NCI-H774 (cell line): ENCODE measurements around the gene GALNT12.

Source experiments
- DNase-seq: peaks from one replicate; lab custom pipeline; 2025; lab: John Stamatoyannopoulos, UW

GALNT12 gene

DNA sequence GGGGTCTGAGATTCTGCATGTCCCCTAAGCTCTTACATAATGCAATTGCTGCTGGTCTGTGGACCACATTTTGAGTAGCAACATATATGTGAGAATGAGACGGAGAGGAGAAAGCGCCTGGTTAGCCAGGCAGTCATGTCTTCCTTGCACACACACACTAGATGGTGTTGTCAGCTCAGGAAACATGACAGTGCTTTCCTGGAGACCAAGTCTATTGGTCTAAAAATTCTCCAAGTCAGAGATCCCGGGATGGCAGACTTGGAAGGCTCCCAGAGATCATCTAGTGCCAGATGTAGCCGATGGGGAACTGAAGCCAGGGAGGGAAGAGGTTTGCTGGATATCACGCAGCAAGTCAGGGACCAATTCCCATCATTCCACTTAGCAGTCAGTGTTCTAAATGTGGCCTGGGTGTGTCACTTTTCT lies 53.4 kb downstream of the GALNT12 start:
- no peak for DNase-seq

DNA sequence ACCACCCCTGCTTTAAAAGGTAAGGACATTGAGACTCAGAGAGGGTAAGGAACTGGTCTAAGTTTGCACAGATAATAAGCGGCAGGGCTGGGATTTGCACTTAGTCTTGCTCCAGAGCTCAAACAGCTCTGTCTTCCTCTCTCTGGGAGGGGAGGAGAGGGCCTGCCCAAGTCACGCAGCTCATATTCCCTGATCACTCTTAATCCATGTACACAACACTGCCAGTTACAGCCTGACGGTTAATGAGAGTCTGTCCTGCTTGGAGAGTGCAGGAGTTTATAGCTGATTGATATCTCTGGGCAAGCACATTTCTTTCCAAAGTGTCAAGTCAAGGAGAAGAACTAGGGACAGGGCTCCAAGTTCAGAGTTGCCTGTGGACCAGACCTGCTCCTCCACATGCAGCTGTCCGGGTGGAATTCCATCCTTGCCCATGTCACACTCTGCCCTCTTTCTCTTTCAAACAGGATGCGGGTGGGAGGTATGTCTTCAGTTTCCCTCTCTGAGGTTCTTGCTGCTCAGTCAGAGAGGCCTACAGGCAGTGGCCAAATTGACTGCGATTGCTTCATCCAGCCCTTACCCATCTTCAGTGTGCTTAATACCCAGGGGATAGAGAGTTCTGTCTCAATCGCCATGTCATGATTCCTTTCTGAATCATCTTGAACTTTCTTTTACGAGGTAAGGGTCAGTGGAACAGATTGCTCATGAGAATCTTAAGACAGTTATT lies 54.5 kb downstream of the GALNT12 start:
- no peak for DNase-seq

DNA sequence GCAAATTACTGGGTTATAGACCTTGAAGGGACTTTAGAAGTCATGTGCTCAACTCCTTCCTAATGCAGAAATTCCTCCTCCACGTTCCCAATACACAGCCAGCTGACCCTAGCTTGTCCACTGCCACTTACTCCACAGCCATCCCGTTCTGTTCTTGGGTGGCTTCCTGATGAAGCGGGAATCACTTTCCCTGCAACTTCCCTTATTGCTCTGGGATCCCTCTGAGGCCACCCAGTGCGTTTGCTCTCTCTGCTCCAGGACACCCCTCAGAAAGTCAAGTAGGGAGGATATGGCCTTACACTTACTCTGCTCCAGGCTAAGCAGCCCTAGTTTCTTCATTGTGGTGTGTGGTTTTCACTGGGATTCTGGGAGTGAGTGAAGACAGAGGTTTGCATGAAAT lies 55.5 kb downstream of the GALNT12 start:
- DNase-seq = no peak

DNA sequence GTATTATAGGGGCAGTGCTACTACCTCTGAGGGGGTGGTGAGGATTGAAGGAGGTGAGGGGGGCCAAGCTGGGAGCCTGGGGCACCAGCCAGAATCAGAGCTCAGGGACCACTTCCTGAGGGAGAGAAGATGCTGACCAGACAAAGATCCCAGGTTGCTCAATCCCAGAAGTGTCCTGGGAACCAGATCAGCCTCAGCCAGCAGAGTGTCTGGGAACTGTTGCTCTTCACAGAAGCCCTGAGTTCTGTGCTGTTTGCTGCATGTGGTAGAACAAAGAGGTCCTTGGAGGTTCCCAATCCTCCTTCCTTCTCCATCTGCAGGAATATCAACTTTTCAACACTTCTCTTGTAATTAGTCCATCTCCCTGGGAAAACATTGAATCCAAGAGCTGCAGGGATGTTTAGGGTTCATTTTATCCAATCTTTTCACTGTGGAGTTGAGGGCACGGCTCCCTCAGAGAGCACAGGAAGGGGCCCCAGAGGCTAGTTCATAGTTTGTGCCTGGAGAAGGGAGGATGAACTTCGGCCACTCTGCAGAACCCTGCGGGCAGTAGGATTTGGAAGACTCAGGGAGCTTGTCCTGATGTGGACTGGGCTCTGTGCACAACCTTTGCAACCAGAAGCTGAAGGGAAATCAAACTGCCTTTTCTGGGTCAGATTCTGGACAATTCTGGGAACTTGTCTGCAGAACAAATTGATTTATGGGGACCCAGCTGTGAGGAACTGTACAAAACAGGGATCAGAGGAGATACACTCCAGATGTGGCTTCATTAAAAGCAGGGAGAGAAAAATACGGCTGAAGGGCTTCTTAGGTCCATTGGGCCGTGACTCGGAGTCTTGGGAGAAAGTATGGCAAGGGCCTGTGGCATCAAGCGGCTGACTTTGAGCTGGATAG lies 57.1 kb downstream of the GALNT12 start:
- no peak for DNase-seq

DNA sequence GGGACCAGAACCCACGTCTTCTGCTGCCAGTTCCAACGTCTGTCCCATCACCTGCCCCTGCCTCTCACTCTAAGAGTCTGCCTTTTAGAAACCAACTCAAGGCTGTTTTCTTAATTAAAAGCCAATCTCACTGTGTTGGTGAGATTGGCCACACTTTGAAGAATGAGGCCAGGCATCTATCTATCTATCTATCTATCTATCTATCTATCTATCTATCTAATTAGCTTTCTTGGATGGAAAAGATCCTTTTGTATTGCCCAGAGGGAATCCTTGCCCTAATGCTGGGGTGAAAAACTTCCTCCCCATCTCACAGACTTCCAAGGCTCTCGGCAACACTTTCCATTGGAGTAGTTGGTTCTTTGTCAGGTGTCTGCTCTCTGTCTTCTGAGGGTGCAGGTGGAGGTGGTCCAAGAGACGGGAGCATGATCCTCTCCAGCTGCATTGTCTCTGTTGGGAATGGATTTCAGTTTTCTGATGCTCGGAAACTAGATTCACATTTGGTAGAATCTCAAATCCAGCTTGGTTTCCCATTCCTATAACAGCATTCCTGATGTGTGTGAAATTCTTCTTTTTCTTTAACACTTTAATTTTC lies 57.9 kb downstream of the GALNT12 start:
- DNase-seq = no peak

DNA sequence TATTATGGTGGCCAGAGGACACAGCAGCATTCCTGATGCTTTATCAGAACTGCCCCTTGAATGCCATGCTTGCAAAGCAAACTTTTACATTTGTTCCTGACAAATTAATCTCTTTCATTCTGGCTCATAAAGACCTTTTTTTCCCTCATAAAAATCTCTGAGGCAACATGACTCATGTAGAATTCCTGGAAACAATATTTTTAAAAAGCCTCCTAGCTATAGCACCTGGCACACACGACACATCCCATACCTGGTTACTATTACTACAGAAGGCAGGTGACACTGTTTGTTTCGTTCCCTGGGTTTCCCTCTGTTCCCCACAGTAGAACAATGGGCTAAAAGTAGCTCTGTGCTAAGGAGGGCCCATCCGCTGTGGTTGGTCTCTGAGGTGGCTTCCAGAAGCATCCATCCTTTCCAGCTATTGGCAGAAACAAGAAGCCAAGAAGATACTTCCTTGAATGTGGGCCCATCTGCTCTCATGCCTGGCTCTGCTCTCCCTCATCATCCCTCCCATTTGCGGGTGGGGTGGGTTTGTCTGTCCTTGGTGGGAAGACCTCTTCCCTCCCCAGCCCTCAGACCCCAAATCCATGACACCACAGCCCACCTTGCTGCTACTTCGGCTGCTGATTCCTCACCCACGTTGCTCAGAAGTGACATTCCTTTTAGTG lies 59.1 kb downstream of the GALNT12 start:
- DNase-seq = no peak

DNA sequence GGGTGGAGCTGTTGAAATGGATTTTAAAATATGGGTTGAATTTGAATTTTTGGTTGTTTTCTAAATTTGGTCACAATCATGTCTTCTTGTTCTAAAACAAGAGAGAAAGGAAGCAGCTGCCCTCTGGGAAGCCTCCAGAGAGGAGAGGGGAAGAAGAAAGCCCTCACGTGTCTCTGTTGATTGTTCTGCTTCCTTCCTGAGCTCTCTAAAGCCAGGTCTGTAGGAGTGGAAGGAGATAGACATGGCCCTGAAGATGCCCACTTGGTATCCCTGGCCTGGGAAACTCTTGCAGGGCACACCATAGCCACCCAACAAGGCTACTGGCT lies 59.6 kb downstream of the GALNT12 start:
- no peak for DNase-seq

DNA sequence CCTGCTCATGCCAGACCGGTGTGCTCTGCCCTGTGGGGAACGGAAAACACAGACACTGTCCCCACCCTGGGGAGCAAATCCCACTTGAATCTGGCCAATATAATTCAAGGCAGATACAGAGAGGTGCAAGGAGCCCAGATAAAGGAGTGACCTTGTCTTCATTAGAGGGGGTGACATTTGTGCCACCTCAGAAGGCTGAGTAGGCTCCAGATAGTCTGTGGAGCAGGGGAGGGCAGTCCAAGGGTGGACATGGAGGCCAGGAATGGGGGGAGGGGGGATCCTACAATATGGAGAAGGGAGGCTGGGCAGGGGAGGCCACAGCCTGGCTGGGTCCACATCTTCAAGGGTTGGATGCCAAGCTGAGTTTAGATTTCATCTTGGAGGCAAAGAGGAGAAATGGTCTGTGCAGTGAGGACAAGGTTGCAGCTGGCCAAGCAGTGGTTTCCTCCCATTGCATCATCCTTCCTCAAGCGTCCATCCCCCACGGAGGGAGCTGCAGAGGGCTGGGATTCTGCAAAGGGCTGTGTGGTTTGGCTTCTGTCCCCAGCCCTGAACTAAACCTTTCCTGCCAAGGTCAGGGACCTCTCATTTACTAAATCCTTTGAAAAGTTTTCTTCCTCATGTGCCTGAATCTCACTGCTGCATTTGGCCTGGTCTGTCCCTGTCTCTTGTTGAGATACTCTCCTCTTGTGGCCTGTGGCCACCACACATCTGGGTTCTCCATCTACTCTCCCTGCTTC lies 60.1 kb downstream of the GALNT12 start:
- no peak for DNase-seq

DNA sequence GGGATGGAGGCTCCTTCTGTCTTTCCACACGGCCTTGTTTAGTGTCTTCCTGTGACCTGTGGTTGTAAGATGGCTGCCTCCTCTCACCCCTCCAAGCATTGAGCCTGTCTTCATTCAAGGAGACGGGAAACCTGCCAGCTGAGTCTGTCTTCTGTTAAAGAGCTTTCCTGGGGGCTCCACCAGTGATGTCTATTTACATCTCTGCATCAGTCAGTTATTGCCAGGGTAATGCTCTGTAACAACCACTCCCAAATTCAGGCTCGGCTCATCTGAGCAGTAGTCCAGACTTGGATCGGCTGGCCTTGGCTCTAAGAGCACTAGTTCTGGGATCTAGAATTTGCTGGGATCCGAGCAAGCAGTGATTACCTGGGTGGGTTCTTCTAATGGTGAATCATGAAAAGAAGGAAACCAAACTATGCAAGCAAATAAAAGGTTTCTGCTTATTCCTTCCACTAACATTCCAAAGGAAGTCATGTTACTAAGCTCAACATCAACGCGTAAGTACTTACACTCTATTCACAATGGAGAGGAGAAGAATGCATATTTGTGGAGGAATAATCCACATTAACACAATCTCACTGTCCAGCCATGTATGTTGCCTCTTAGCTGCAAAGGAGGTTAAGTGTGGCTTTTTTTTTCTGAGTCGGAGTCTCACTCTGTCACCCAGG lies 61.7 kb downstream of the GALNT12 start:
- DNase-seq = no peak

DNA sequence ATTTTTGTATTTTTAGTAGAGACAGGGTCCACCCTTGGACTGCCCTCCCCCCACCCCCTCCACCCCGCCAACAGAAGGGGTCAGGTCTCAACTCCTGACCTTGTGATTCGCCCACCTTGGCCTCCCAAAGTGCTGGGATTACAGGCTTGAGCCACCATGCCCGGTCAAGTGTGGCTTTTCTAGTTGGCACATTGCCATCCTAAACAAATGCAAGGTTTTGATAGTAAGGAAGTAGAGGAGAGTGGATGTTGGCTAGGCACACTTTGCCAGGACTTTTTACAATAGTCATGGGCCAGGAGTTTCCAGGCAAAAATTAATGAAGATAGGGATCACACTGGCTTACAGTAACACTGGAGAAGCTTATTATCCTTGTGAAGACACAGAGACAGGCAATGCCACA lies 62.4 kb downstream of the GALNT12 start:
- DNase-seq = no peak

DNA sequence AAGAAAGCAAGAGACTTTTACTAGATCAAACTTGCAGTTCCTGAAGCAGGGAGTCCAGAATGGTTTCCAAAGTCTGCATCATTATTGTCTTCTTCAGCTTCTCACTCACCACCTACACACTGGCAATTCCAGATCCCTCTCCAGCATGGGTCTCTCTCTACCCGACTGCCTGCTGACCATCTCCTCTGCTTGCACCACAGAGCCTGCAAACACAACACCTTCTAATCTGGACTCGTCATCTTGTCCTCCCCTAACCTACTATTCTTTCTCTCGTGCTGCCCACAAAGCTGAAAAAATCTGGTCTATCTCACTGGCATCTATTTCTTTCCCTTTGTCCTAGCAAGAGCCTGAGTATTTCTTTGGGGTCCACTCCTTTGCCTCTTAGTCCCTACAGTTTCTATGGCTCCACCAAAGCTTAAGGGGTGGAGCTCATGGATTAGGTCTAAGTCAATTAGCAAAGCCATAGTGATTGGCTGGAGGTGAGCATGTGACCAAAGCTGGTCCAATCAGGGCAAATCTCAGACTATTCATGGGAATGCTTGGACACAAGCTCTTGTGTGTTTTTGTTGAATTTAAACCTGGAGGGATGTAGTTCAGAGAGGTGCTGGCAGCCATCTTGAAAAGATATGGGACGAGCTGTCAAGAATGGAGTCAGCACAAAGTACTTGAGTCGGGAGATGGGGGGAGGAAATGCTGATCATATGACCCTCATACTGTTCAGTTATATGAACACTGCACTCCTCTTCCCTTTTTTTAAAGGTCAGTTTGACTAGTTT lies 63.5 kb downstream of the GALNT12 start:
- no peak for DNase-seq

DNA sequence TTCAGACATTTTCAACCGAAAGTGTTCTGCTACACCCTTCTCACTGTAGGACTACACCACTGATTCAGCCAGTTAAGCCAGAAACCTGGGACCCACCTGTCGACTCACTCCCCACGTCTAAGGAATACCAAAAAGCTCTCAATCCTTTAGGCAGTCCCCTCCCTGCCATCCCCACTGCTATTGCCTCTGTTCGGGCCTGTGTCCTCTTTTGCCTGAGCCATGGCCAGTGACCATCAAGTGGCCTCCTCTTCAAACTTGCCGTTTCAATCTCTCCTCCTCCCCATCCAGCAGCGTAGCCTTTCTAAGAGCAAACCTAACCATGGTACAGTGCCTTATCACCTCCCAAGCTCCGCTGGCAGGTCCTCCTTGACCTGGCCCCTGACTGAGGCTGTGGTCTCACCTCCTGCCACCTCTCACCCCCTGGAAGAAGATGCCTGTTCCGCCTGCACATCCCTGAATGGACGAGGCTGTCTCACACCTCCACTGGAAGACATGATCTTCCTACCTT lies 64.1 kb downstream of the GALNT12 start:
- DNase-seq = no peak

DNA sequence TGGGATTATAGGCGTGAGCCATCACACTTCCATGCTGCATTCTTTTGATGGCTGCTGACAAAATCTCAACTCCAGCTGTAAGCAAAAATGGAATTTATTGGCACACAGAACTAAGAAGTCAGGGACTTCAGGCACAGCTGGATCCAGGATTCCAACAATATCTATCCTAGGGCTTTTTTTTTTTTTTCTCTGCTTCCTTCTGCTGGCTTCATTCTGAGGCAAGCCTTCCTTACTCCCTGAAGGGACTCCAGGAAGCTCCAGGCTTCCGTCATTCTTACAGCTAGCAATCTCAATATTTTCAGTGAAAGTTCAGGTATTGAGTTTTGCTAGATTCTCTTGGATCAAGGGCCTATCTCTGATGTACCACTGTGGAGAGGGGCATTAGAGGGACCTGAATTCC lies 66.1 kb downstream of the GALNT12 start:
- DNase-seq = no peak

DNA sequence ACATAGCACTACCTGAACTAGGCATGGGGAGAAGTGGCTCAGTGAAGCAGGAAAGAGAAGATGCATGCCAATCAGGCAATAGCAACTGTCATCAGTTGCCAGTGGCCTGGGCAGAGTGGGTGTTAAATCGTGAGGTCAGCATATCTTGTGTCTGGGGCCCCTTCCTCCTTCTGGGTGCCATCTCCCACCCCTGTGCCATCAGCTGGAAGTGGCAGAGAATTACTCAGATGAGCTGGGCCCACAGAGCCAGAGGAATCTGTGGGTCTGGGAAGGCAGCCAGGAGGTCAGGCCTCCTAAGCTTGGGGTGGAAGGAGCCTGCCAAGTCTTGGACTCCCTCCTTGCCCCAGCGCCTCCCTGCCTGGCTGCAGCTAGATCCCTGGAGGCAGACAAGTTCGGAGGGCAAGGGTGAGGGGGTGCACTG lies 66.5 kb downstream of the GALNT12 start:
- no peak for DNase-seq

DNA sequence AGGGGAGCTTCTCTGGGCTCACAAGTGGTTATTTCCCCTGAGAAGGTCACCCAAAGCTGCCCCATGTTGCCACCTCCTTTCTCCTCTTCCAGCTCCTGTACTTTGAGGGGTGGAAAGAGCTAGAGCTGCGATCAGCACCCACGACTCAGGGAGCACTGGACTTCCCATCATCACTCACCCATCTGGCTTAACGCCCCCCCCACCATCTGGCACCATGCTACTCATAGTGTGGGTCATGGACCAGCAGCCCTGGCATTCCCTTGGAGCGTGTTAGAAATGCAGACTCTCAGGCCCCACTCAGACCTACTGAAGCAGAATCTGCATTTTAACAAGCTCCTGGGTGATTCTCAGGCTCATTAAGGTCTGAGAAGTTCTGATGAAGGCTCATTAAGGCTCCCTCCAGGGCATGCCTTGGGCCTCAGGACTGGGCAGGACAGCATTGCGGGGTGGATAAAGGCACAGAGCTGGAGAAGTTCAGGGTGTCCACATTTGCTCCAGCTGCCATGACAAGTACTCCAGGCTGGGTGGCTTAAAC lies 67.3 kb downstream of the GALNT12 start:
- DNase-seq = no peak

DNA sequence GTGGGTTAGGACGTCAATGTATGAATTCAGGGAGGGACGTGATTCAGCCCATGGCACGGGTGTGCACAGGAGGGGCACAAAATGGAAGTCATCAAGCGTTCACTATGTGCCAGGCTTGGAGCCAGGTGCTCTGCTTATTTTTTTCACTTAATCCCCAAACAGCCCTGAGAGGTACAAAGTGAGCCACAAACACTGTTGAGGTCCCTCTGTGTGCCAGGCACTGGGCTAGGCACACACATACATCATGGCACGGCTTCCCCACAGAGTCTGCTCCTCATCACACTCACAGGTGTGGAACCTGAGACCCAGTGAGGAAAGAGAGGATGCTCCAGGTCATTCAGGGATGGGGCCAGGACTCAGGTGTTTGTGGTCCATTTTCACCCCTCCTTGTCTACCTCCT lies 68.1 kb downstream of the GALNT12 start:
- no peak for DNase-seq

DNA sequence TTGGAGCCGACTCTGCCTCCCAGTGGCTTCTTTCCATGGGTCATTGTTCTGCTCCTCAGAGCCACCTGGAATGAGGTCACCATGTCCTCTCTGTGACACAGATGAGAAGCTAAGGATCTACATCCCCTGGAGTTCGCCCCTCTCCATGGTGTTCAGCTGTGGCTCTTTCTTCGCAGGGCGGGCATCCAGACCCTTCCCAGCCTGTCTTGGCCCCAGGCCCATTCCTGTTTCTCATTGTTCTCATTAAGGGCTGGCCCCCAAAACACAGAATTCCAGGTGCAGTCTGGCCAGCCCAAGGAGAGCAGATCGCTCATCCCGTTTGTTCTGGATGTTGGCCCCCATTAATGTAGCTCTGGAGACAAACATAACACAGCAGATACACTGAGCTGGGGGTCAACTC lies 69.8 kb downstream of the GALNT12 start:
- DNase-seq = no peak

DNA sequence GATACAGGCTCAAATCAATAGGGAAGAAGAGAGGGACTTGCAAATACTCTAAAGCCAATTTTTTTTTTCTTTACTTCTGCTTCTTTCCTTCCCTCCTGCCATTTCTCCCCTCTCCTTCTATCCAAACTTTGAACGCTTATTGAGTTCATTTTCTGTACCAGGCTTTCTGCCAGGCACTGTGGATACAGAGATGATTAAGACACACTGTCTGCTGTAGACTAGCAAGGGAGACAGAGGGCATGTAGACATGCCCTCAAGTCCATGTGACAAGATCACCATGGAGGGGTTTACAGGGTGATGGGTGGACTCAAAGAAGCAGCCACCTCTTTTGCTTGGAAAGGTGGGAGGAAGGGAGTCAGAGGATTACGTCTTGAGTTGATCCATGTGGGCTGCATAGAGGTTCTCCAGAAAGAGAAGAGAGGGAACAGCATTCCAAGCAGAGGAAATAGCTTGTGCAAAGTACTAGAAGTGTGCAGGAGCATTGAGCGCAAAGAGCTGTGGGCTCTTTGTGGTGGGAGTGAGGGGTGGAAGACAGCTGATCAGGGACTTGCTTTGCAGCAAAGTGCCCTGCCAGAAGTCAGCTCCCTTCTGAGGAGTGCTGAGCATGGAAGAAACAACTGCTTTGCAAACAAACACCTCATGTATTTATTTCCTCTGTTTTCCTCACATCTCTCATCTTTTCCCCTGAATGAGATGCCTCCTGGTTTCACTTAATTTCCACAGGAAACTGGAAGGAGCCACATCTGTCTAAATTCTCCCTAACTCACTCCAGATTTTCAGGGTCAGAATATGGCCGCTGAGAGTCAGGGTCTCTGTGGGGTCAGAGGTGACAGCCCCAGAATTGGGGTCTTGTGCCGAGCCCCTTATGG lies 71.9 kb downstream of the GALNT12 start:
- DNase-seq = no peak

DNA sequence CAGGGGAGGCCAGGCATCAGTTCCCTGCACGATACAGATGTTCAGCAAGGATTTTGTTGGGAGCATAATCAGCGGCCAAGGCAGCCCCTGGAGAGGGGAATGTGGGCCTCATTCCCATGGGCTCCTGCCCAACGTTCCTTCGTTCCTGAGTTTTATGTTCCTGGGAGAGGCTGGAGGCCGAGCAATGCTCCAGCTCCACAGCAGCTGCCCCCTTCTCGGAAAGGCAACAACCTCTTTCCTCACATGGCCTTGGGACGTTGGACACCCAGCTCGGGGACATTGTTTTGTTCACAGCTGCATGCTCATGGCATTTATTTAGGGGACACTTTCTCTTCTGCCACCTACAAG lies 72.5 kb downstream of the GALNT12 start:
- DNase-seq = no peak
